SH-SY5Y (cell line): ENCODE results near the gene RASA1.

Experiments
- GATA2 ChIP-seq: IDR thresholded peaks from 2 replicates; pipeline ENCODE4 v1.6.1; 2011; ENCODE audit warnings: mild to moderate bottlenecking, low read depth, low read length
- GATA3 ChIP-seq: IDR thresholded peaks from 2 replicates; pipeline ENCODE4 v1.6.1; 2011; ENCODE audit warnings: low read depth, mild to moderate bottlenecking, low read length, moderate library complexity

DNA sequence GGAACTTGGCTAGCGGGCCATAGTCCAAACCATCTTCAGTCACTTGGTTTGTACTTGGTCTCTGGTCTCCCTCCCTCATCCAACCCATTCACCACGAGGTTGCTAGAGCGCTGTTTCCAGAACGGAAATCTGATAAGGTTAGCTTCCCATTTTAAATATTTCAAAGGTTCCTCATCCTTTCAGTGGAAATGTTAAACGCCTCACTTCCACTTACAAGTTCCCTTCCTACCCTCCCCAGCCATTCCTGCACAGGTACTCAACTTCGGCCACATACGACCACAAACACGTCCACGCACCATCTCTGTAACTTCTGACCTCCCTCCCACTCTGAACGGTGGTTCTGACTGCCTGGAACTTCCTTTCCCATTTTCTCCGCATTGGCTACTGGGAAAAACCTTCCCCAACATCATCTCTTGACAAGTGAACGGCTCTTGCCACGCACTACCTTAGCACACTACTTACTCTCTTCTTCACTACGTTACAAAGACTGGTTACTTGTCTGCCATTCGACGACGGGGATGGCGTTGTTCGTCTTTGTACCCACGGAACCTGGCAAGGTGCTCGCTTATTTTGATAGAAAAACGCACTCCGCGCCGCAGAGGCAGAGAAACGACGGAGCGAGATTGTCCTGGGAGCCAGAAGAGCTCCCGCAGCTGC, 144.4 kb downstream of the RASA1 start:
- TF ChIP-seq GATA2 (peak; percentile 17; the same call in 1 of the 2 replicates), GATA3 (no peak)
